K562 (cell line): Measurements from ENCODE around the gene TIMM44.

Experiments
- POLR2A ChIP-seq: fragments of 450-650 bp; conservative IDR thresholded peaks from 2 replicates; pipeline ENCODE4 v1.6.1; 2016
- TAL1 ChIP-seq: fragments of 450-650 bp; IDR thresholded peaks from 2 replicates; pipeline ENCODE4 v1.6.1; 2016; ENCODE audit warnings: mild to moderate bottlenecking
- TF ChIP-seq, protein P1 (sequence below): sonication (generic); formaldehyde crosslinking; IDR thresholded peaks from 2 replicates; pipeline ENCODE4 v1.8.1; 2023; ENCODE audit warnings: mild to moderate bottlenecking, missing genetic modification reagents

DNA sequence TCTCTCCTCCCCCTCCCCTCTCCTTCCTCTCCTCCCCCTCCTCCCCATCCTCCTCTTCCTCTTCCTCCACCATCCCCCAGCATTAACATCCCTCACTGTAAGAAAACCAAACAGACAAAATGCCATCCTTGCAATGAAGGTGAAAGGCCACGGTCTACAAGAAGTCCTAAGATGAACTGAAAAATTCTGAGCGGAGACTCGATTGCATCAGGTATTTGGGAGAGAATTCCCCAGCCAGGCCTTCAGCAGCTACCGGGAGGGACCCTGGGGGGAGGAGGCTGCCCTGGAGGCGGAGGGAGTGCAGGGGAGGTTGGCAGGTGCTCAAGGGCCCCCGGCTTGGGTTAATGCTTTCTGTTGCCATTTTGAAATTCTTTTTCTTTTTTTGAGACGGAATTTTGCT lies 10.1 kb upstream of the TIMM44 start:
- no peak for TF ChIP-seq POLR2A
- TF ChIP-seq, protein P1, sequence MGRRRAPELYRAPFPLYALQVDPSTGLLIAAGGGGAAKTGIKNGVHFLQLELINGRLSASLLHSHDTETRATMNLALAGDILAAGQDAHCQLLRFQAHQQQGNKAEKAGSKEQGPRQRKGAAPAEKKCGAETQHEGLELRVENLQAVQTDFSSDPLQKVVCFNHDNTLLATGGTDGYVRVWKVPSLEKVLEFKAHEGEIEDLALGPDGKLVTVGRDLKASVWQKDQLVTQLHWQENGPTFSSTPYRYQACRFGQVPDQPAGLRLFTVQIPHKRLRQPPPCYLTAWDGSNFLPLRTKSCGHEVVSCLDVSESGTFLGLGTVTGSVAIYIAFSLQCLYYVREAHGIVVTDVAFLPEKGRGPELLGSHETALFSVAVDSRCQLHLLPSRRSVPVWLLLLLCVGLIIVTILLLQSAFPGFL (CRISPR knock-in tag) = no peak
- no peak for TF ChIP-seq TAL1
